HEK293 (cell line): Measurements from ENCODE around the gene PLCB1.

Experiments
- CTCF ChIA-PET: fragments of 350-600 bp; formaldehyde crosslinking; extraction: SDS; loops from one replicate; lab custom pipeline; 2021; ENCODE audit warnings: antibody characterized with exemption; lab: Yijun Ruan, JAX
- POLR2A ChIA-PET: fragments of 300-600 bp; formaldehyde crosslinking; extraction: SDS; loops from one replicate; lab custom pipeline; 2020; ENCODE audit warnings: antibody characterized with exemption, inconsistent platforms; lab: Yijun Ruan, JAX
- H3K27ac ChIP-seq: fragments of 200-500 bp; sonication (Bioruptor generic); 2 replicates; pipeline ENCODE4 v1.5.1; 2014; ENCODE audit warnings: low read depth, low read length, control low read depth, inconsistent platforms; ENCODE audit errors: extremely low read depth
- H3K36me3 ChIP-seq, 2 experiments: fragments of 200-500 bp in 1 of 2; sonication (Bioruptor generic) in 1 of 2; 1 replicate in 1 of 2; 2 replicates in 1 of 2; pipeline ENCODE4 v1.5.1; 2014 to 2017; ENCODE audit warnings: inconsistent platforms in 2 of 2, low read length in 2 of 2; ENCODE audit not compliant: control insufficient read depth in 2 of 2, insufficient read depth in 1 of 2
- H3K4me1 ChIP-seq: fragments of 200-500 bp; sonication (Bioruptor generic); 2 replicates; pipeline ENCODE4 v1.5.1; 2014; ENCODE audit warnings: mild to moderate bottlenecking, low read length, inconsistent platforms; ENCODE audit not compliant: control insufficient read depth, insufficient read depth
- H3K4me3 ChIP-seq: 2 replicates; pipeline ENCODE4 v1.5.1; 2011; ENCODE audit warnings: low read depth, mild to moderate bottlenecking, control low read depth, low read length, moderate library complexity
- H3K9me3 ChIP-seq: fragments of 200-500 bp; sonication (Bioruptor generic); 2 replicates; pipeline ENCODE4 v1.5.1; 2014; ENCODE audit warnings: low read depth, low read length, inconsistent platforms; ENCODE audit not compliant: control insufficient read depth, insufficient read depth
- EGR2 ChIP-seq: fragments of 450-650 bp; formaldehyde crosslinking; IDR thresholded peaks from 2 replicates; pipeline ENCODE4 v1.5.1; 2016; ENCODE audit warnings: low read depth, missing biosample characterization, missing genetic modification characterization
- HOXC10 ChIP-seq: sonication (generic); formaldehyde crosslinking; IDR thresholded peaks from 2 replicates; pipeline ENCODE4 v1.8.1; 2023; ENCODE audit warnings: mild to moderate bottlenecking, missing genetic modification reagents
- KLF7 ChIP-seq: fragments of 450-650 bp; formaldehyde crosslinking; IDR thresholded peaks from 2 replicates; pipeline ENCODE4 v1.5.1; 2016; ENCODE audit warnings: missing biosample characterization, missing genetic modification characterization, borderline replicate concordance
- SCRT1 ChIP-seq: fragments of 450-650 bp; formaldehyde crosslinking; IDR thresholded peaks from 2 replicates; pipeline ENCODE4 v1.5.1; 2016; ENCODE audit warnings: missing biosample characterization, missing genetic modification characterization, borderline replicate concordance
- SCRT2 ChIP-seq: fragments of 450-650 bp; formaldehyde crosslinking; IDR thresholded peaks from 2 replicates; pipeline ENCODE4 v1.5.1; 2016; ENCODE audit warnings: missing biosample characterization, missing genetic modification characterization
- ZBTB1 ChIP-seq: fragments of 450-650 bp; formaldehyde crosslinking; IDR thresholded peaks from 2 replicates; pipeline ENCODE4 v1.5.1; 2016; ENCODE audit warnings: missing biosample characterization, missing genetic modification characterization
- ZBTB26 ChIP-seq: fragments of 450-650 bp; formaldehyde crosslinking; optimal IDR thresholded peaks from 2 replicates; pipeline ENCODE3; 2016; ENCODE audit warnings: missing biosample characterization, mild to moderate bottlenecking, missing genetic modification characterization
- ZEB2 ChIP-seq: fragments of 450-650 bp; formaldehyde crosslinking; IDR thresholded peaks from 2 replicates; pipeline ENCODE4 v1.5.1; 2016; ENCODE audit warnings: missing biosample characterization, missing genetic modification characterization
- ZNF155 ChIP-seq: fragments of 450-650 bp; formaldehyde crosslinking; IDR thresholded peaks from 2 replicates; pipeline ENCODE4 v1.5.1; 2016; ENCODE audit warnings: missing biosample characterization, missing genetic modification characterization
- ZNF184 ChIP-seq: fragments of 450-650 bp; IDR thresholded peaks from 2 replicates; pipeline ENCODE4 v1.5.1; 2018; ENCODE audit warnings: missing biosample characterization, mild to moderate bottlenecking, missing genetic modification characterization
- ZNF26 ChIP-seq: fragments of 450-650 bp; formaldehyde crosslinking; IDR thresholded peaks from 2 replicates; pipeline ENCODE4 v1.5.1; 2016; ENCODE audit warnings: missing biosample characterization, missing genetic modification characterization
- ZNF302 ChIP-seq: fragments of 450-650 bp; formaldehyde crosslinking; IDR thresholded peaks from 2 replicates; pipeline ENCODE4 v1.5.1; 2016; ENCODE audit warnings: missing biosample characterization, missing genetic modification characterization, low read depth
- ZNF311 ChIP-seq: fragments of 450-650 bp; formaldehyde crosslinking; IDR thresholded peaks from 2 replicates; pipeline ENCODE4 v1.5.1; 2017; ENCODE audit warnings: missing biosample characterization, missing genetic modification characterization, borderline replicate concordance
- ZNF37A ChIP-seq: fragments of 450-650 bp; IDR thresholded peaks from 2 replicates; pipeline ENCODE4 v1.5.1; 2018; ENCODE audit warnings: missing biosample characterization, missing genetic modification characterization
- ZNF48 ChIP-seq: fragments of 450-650 bp; formaldehyde crosslinking; IDR thresholded peaks from 2 replicates; pipeline ENCODE4 v1.5.1; 2016; ENCODE audit warnings: missing biosample characterization, missing genetic modification characterization
- ZNF549 ChIP-seq: fragments of 450-650 bp; IDR thresholded peaks from 2 replicates; pipeline ENCODE4 v1.5.1; 2018; ENCODE audit warnings: missing biosample characterization, missing genetic modification characterization, mild to moderate bottlenecking, inconsistent platforms, moderate library complexity
- ZNF571 ChIP-seq: fragments of 450-650 bp; formaldehyde crosslinking; IDR thresholded peaks from 2 replicates; pipeline ENCODE4 v1.5.0; 2017; ENCODE audit warnings: missing biosample characterization, missing genetic modification characterization
- ZNF621 ChIP-seq: fragments of 450-650 bp; formaldehyde crosslinking; IDR thresholded peaks from 2 replicates; pipeline ENCODE4 v1.5.1; 2017; ENCODE audit warnings: missing biosample characterization, missing genetic modification characterization
- ZNF623 ChIP-seq: fragments of 450-650 bp; formaldehyde crosslinking; IDR thresholded peaks from 2 replicates; pipeline ENCODE4 v1.5.1; 2016; ENCODE audit warnings: missing biosample characterization, missing genetic modification characterization
- ZNF624 ChIP-seq: fragments of 450-650 bp; formaldehyde crosslinking; IDR thresholded peaks from 2 replicates; pipeline ENCODE4 v1.5.1; 2017; ENCODE audit warnings: missing biosample characterization, missing genetic modification characterization
- ZNF654 ChIP-seq: fragments of 450-650 bp; formaldehyde crosslinking; IDR thresholded peaks from 2 replicates; pipeline ENCODE4 v1.5.1; 2016; ENCODE audit warnings: low read depth, missing biosample characterization, missing genetic modification characterization
- ZNF707 ChIP-seq: fragments of 450-650 bp; formaldehyde crosslinking; IDR thresholded peaks from 2 replicates; pipeline ENCODE4 v1.5.1; 2016; ENCODE audit warnings: missing biosample characterization, missing genetic modification characterization
- ZSCAN30 ChIP-seq: fragments of 450-650 bp; IDR thresholded peaks from 2 replicates; pipeline ENCODE4 v1.5.1; 2018; ENCODE audit warnings: missing biosample characterization, mild to moderate bottlenecking, missing genetic modification characterization, moderate library complexity
- TF ChIP-seq, protein P1 (sequence below): fragments of 450-650 bp; formaldehyde crosslinking; IDR thresholded peaks from 2 replicates; pipeline ENCODE4 v1.5.1; 2017; ENCODE audit warnings: missing biosample characterization, missing genetic modification characterization
- TF ChIP-seq, protein P2 (sequence below): fragments of 450-650 bp; formaldehyde crosslinking; conservative IDR thresholded peaks from 2 replicates; pipeline ENCODE4 v1.5.1; 2016; ENCODE audit warnings: low read depth, missing biosample characterization, missing genetic modification characterization
- TF ChIP-seq, protein P3 (sequence below): fragments of 450-650 bp; formaldehyde crosslinking; IDR thresholded peaks from 2 replicates; pipeline ENCODE4 v1.5.1; 2016; ENCODE audit warnings: missing biosample characterization, missing genetic modification characterization

Gene PLCB1

DNA sequence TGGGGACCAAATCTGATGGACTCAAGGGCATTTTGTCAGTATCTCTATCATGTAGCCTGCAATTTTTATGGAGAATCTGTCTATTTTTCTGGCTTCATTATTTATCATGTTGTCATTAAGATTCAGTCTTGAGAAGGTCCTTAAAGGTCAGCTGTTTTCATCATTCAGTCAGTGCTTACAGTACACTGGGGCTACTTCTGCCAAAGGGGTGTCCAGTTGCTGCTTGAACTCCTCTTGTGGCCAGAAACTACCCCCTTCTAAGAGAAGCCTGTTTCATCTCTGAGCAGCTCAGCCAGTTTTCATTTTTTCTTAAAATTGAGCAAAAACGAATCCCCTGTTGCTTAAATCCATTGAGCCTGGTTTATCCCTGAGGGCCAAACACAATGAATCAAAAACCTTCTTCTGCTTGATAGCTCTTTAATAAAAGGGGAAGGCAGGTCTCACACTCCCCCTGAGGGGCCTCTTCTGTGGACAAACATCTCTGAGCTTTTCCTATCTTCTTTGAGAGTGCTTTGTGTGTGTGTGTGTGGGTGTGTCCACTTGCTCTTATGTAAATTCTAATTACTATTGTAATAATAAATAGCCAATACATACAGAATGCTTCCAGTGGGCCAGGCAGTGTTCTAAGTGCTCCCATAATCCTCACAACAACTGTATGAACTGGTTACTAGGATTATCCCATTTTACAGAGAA lies 172.2 kb downstream of the PLCB1 start:
- no peaks in the 10 kb centered on the region for H3K9me3 ChIP-seq
- no peak overlapping the region for H3K27ac ChIP-seq
- no peak overlapping the region for H3K4me3 ChIP-seq
- ChIA-PET POLR2A (no interaction called here), CTCF (interaction anchor here (0.5 to 1.1 kb wide), 2 partner anchors 261 to 288 kb away, joined by 3 read pairs; no protein-coding TSS in a partner anchor)
- H3K36me3 ChIP-seq: no peaks in the 10 kb centered on the region
- no peak for TF ChIP-seq ZNF37A (tag by site-specific recombination)
- TF ChIP-seq ZNF48: no peak
- TF ChIP-seq ZBTB1 (tag by site-specific recombination): no peak
- TF ChIP-seq ZSCAN30: no peak
- no peak for TF ChIP-seq ZNF302
- TF ChIP-seq, protein P1, sequence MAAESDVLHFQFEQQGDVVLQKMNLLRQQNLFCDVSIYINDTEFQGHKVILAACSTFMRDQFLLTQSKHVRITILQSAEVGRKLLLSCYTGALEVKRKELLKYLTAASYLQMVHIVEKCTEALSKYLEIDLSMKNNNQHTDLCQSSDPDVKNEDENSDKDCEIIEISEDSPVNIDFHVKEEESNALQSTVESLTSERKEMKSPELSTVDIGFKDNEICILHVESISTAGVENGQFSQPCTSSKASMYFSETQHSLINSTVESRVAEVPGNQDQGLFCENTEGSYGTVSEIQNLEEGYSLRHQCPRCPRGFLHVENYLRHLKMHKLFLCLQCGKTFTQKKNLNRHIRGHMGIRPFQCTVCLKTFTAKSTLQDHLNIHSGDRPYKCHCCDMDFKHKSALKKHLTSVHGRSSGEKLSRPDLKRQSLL (tag by site-specific recombination): no peak
- no peak for TF ChIP-seq KLF7 (tag by site-specific recombination)
- TF ChIP-seq, protein P2, sequence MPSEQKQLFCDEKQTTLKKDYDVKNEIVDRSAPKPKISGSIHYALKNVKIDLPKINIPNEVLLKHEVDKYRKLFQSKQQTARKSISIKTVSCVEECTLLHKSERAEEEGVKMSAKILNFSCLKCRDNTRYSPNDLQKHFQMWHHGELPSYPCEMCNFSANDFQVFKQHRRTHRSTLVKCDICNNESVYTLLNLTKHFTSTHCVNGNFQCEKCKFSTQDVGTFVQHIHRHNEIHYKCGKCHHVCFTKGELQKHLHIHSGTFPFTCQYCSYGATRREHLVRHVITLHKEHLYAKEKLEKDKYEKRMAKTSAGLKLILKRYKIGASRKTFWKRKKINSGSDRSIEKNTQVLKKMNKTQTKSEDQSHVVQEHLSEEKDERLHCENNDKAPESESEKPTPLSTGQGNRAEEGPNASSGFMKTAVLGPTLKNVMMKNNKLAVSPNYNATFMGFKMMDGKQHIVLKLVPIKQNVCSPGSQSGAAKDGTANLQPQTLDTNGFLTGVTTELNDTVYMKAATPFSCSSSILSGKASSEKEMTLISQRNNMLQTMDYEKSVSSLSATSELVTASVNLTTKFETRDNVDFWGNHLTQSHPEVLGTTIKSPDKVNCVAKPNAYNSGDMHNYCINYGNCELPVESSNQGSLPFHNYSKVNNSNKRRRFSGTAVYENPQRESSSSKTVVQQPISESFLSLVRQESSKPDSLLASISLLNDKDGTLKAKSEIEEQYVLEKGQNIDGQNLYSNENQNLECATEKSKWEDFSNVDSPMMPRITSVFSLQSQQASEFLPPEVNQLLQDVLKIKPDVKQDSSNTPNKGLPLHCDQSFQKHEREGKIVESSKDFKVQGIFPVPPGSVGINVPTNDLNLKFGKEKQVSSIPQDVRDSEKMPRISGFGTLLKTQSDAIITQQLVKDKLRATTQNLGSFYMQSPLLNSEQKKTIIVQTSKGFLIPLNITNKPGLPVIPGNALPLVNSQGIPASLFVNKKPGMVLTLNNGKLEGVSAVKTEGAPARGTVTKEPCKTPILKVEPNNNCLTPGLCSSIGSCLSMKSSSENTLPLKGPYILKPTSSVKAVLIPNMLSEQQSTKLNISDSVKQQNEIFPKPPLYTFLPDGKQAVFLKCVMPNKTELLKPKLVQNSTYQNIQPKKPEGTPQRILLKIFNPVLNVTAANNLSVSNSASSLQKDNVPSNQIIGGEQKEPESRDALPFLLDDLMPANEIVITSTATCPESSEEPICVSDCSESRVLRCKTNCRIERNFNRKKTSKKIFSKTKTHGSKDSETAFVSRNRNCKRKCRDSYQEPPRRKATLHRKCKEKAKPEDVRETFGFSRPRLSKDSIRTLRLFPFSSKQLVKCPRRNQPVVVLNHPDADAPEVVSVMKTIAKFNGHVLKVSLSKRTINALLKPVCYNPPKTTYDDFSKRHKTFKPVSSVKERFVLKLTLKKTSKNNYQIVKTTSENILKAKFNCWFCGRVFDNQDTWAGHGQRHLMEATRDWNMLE (tag by site-specific recombination): no peak
- no peak for TF ChIP-seq ZNF549 (tag by site-specific recombination)
- no peak for TF ChIP-seq ZNF26 (tag by site-specific recombination)
- TF ChIP-seq ZNF184 (tag by site-specific recombination): no peak
- no peak for TF ChIP-seq ZNF311 (tag by site-specific recombination)
- no peak for TF ChIP-seq HOXC10
- TF ChIP-seq ZNF571: no peak
- no peak for TF ChIP-seq EGR2
- TF ChIP-seq ZEB2: no peak
- TF ChIP-seq, all 188 proteins: peak for 0
- H3K4me1 ChIP-seq: no peaks in the 10 kb centered on the region; the same call in 1 of the 2 replicates

DNA sequence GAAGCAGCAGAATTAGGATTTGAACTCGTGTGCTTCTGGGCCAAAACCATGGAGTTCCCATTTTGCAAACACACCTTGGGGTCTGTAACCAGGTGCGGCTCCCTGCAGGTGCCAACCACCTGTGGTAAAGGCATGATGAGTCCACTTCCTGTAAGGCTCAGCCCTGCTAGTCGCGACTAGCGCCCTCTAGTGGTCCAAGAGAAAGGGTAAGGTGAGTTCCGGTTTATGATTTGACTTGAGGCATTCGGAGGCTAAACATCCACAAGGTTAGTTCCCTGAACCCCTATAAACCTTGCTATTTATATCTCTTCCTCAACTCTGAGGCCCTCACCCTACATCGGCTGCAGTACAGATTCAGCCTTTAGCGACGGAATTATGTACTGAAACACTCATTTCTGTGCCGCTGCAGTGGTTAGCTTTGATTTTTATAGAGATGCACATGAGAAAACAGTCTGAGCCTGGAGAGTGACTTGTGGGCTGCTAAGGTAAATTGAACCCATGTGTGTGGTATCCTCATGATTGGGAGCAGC lies 173.4 kb downstream of the PLCB1 start:
- ChIA-PET POLR2A (interaction anchor here (0.5 kb wide), 1 partner anchor 144 kb away, joined by 4 read pairs; no protein-coding TSS in a partner anchor), CTCF (interaction anchor here (0.7 to 2.3 kb wide), 8 partner anchors 9 to 1047 kb away, joined by 3 to 12 read pairs (median 4); partner anchors contain the start of gene PLCB1)
- Histone ChIP-seq H3K36me3 (no peaks in the 10 kb centered on the region), H3K27ac (no peak overlapping the region), H3K9me3 (no peaks in the 10 kb centered on the region), H3K4me1 (no peaks in the 10 kb centered on the region; the same call in 1 of the 2 replicates), H3K4me3 (no peak overlapping the region)
- TF ChIP-seq ZNF624 (tag by site-specific recombination): no peak
- TF ChIP-seq ZNF623 (tag by site-specific recombination): no peak
- no peak; the same call in 1 of the 2 replicates for TF ChIP-seq SCRT1
- TF ChIP-seq ZNF184 (tag by site-specific recombination): no peak
- TF ChIP-seq ZNF707 (tag by site-specific recombination): no peak
- peak; percentile 83 for TF ChIP-seq SCRT2 (tag by site-specific recombination)
- TF ChIP-seq, protein P3, sequence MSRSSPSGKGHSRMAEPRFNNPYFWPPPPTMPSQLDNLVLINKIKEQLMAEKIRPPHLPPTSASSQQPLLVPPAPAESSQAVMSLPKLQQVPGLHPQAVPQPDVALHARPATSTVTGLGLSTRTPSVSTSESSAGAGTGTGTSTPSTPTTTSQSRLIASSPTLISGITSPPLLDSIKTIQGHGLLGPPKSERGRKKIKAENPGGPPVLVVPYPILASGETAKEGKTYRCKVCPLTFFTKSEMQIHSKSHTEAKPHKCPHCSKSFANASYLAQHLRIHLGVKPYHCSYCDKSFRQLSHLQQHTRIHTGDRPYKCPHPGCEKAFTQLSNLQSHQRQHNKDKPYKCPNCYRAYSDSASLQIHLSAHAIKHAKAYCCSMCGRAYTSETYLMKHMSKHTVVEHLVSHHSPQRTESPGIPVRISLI (tag by site-specific recombination): no peak
- TF ChIP-seq ZNF654 (tag by site-specific recombination): peak; percentile 16; the same call in 1 of the 2 replicates
- no peak for TF ChIP-seq ZBTB26 (tag by site-specific recombination)
- no peak for TF ChIP-seq ZNF155 (tag by site-specific recombination)
- no peak for TF ChIP-seq ZNF621 (tag by site-specific recombination)
